Measurements from ENCODE around the gene SEC14L1. TPM values are rescaled to one million over a fixed set of nuclear protein-coding genes. Genes with fewer than 3 reads are reported as not detected.

Gene SEC14L1
- total and polyA plus RNA-seq, 2 donors from 2014 or later = 49.2 to 157 TPM

- DNase-seq (peak in 2 of 5 donors; percentile 54 to 65), FAIRE-seq (no peak)
- H3K27me3 ChIP-seq (ENCODE audit: control insufficient read depth, insufficient read depth, low read length) = no peaks in the 10 kb centered on the region
- H3K9me3 ChIP-seq (ENCODE audit: control insufficient read depth in 2 of 3, insufficient read depth in 1 of 3, low read length in 3 of 3) = no peaks in the 10 kb centered on the region
- peaks cover 0 to 3% (median 0%) of the 10 kb centered on the region in 3 donors for H3K4me1 ChIP-seq (ENCODE audit: control insufficient read depth in 2 of 3, insufficient read depth in 2 of 3, low read depth in 1 of 3, low read length in 3 of 3)
- H3K36me3 ChIP-seq (ENCODE audit: control insufficient read depth in 2 of 3, insufficient read depth in 3 of 3, low read length in 3 of 3) = peaks cover 0 to 58% (median 33%) of the 10 kb centered on the region in 3 donors
- no peak overlapping the region for H3K4me3 ChIP-seq (ENCODE audit: low read length in 3 of 3)
- no peak overlapping the region for H3K9ac ChIP-seq (ENCODE audit: low read length in 3 of 3)
- intact Hi-C loops (cut with DNase I) = no loop called here
- no peak overlapping the region for H3K27ac ChIP-seq (ENCODE audit: low read depth in 2 of 2, low read length in 2 of 2)
- no peak for TF ChIP-seq CTCF (IDR thresholded peaks at IDR 0.05; ENCODE audit: borderline replicate concordance, extremely low read depth, insufficient read depth)
These were observed 76.4 kb downstream of the SEC14L1 start for GRCh38 chr17:77217123-77217522.

GRCh38 chr17:77217566-77217965 lies 76.8 kb downstream of the SEC14L1 start:
- TF ChIP-seq CTCF (IDR thresholded peaks at IDR 0.05; ENCODE audit: borderline replicate concordance, extremely low read depth, insufficient read depth) = no peak
- intact Hi-C loops (cut with DNase I) = no loop called here
- H3K9ac ChIP-seq (ENCODE audit: low read length in 3 of 3) = no peak overlapping the region
- no peaks in the 10 kb centered on the region for H3K9me3 ChIP-seq (ENCODE audit: control insufficient read depth in 2 of 3, insufficient read depth in 1 of 3, low read length in 3 of 3)
- H3K36me3 ChIP-seq (ENCODE audit: control insufficient read depth in 2 of 3, insufficient read depth in 3 of 3, low read length in 3 of 3) = peaks cover 0 to 54% (median 29%) of the 10 kb centered on the region in 3 donors
- peaks cover 0 to 3% (median 0%) of the 10 kb centered on the region in 3 donors for H3K4me1 ChIP-seq (ENCODE audit: control insufficient read depth in 2 of 3, insufficient read depth in 2 of 3, low read depth in 1 of 3, low read length in 3 of 3)
- DNase-seq (no peak), FAIRE-seq (no peak)
- no peak overlapping the region for H3K27ac ChIP-seq (ENCODE audit: low read depth in 2 of 2, low read length in 2 of 2)
- H3K27me3 ChIP-seq (ENCODE audit: control insufficient read depth, insufficient read depth, low read length) = no peaks in the 10 kb centered on the region
- H3K4me3 ChIP-seq (ENCODE audit: low read length in 3 of 3) = no peak overlapping the region

- intact Hi-C loops (cut with DNase I) = no loop called here
- Histone ChIP-seq H3K4me1 (ENCODE audit: control insufficient read depth in 2 of 3, insufficient read depth in 2 of 3, low read depth in 1 of 3, low read length in 3 of 3) (peaks cover 0 to 3% (median 0%) of the 10 kb centered on the region in 3 donors), H3K27ac (ENCODE audit: low read depth in 2 of 2, low read length in 2 of 2) (no peak overlapping the region), H3K9me3 (ENCODE audit: control insufficient read depth in 2 of 3, insufficient read depth in 1 of 3, low read length in 3 of 3) (no peaks in the 10 kb centered on the region), H3K27me3 (ENCODE audit: control insufficient read depth, insufficient read depth, low read length) (no peaks in the 10 kb centered on the region), H3K4me3 (ENCODE audit: low read length in 3 of 3) (no peak overlapping the region), H3K36me3 (ENCODE audit: control insufficient read depth in 2 of 3, insufficient read depth in 3 of 3, low read length in 3 of 3) (peaks cover 0 to 40% (median 22%) of the 10 kb centered on the region in 3 donors), H3K9ac (ENCODE audit: low read length in 3 of 3) (no peak overlapping the region)
- DNase-seq = no peak
- no peak for TF ChIP-seq CTCF (IDR thresholded peaks at IDR 0.05; ENCODE audit: borderline replicate concordance, extremely low read depth, insufficient read depth)
- no peak for FAIRE-seq
These were observed 78.1 kb downstream of the SEC14L1 start for GRCh38 chr17:77218902-77219301.

GRCh38 chr17:77222356-77222755 lies 81.6 kb downstream of the SEC14L1 start:
- FAIRE-seq = no peak
- TF ChIP-seq CTCF (IDR thresholded peaks at IDR 0.05; ENCODE audit: borderline replicate concordance, extremely low read depth, insufficient read depth) = no peak
- Histone ChIP-seq H3K27ac (ENCODE audit: low read depth in 2 of 2, low read length in 2 of 2) (no peak overlapping the region), H3K9me3 (ENCODE audit: control insufficient read depth in 2 of 3, insufficient read depth in 1 of 3, low read length in 3 of 3) (no peaks in the 10 kb centered on the region), H3K4me1 (ENCODE audit: control insufficient read depth in 2 of 3, insufficient read depth in 2 of 3, low read depth in 1 of 3, low read length in 3 of 3) (peaks cover 0 to 3% (median 0%) of the 10 kb centered on the region in 3 donors), H3K9ac (ENCODE audit: low read length in 3 of 3) (no peak overlapping the region), H3K36me3 (ENCODE audit: control insufficient read depth in 2 of 3, insufficient read depth in 3 of 3, low read length in 3 of 3) (peaks cover 0 to 17% (median 6%) of the 10 kb centered on the region in 3 donors), H3K27me3 (ENCODE audit: control insufficient read depth, insufficient read depth, low read length) (no peaks in the 10 kb centered on the region), H3K4me3 (ENCODE audit: low read length in 3 of 3) (no peak overlapping the region)
- intact Hi-C loops (cut with DNase I) = no loop called here
- peak in 1 of 5 donors; percentile 27 for DNase-seq

Measured in kidney (tissue), 14 donors.